ENCODE data around the gene SIRT7. TPM values are rescaled to one million over a fixed set of nuclear protein-coding genes. Genes with fewer than 3 reads are reported as not detected.
"Not testable (repeated sequence)": the region's sequence is repeated elsewhere in the genome, so short reads cannot be mapped to it uniquely, and the experiment has no call there.

SIRT7 gene
- total RNA-seq, 1 experiment from 2014 or later = 34.9 TPM

- DNase-seq (ENCODE audit: low spot score) = no peak
Observed at GRCh38 chr17:81955058-81955681, 37.2 kb upstream of the SIRT7 start.

GRCh38 chr17:81954131-81955057, 36.4 kb upstream of the SIRT7 start:
- DNase-seq (ENCODE audit: low spot score) = no peak

GRCh38 chr17:81953443-81953842, 35.5 kb upstream of the SIRT7 start:
- DNase-seq (ENCODE audit: low spot score) = not testable (repeated sequence)

- DNase-seq (ENCODE audit: low spot score) = no peak
Observed at GRCh38 chr17:81952792-81953228, 34.8 kb upstream of the SIRT7 start.

GRCh38 chr17:81951785-81952684, 34.1 kb upstream of the SIRT7 start:
- DNase-seq (ENCODE audit: low spot score) = no peak

GRCh38 chr17:81950501-81950900, 32.5 kb upstream of the SIRT7 start:
- no peak for DNase-seq (ENCODE audit: low spot score)

GRCh38 chr17:81948635-81949378, 30.8 kb upstream of the SIRT7 start:
- DNase-seq (ENCODE audit: low spot score) = no peak

GRCh38 chr17:81947189-81947588, 29.2 kb upstream of the SIRT7 start, which contains the start of gene MYADML2:
TSS of gene MYADML2 (minus strand) at chr17:81947233. CDS start at chr17:81941741, 5,492 bp downstream.
- no peak for DNase-seq (ENCODE audit: low spot score)

- DNase-seq (ENCODE audit: low spot score) = no peak
Observed at GRCh38 chr17:81944858-81945257, 26.9 kb upstream of the SIRT7 start.

- no peak for DNase-seq (ENCODE audit: low spot score)
Observed at GRCh38 chr17:81942167-81942553, 24.2 kb upstream of the SIRT7 start.

GRCh38 chr17:81941484-81942166, 23.6 kb upstream of the SIRT7 start:
- DNase-seq (ENCODE audit: low spot score) = no peak

- no peak for DNase-seq (ENCODE audit: low spot score)
Observed at GRCh38 chr17:81940538-81941483, 22.8 kb upstream of the SIRT7 start.

- DNase-seq (ENCODE audit: low spot score) = no peak
Observed at GRCh38 chr17:81939881-81940385, 22.0 kb upstream of the SIRT7 start.

GRCh38 chr17:81939218-81939617, 21.2 kb upstream of the SIRT7 start:
- no peak for DNase-seq (ENCODE audit: low spot score)

- no peak for DNase-seq (ENCODE audit: low spot score)
Observed at GRCh38 chr17:81935709-81936084, 17.7 kb upstream of the SIRT7 start.

GRCh38 chr17:81934850-81935708, 17.1 kb upstream of the SIRT7 start:
- DNase-seq (ENCODE audit: low spot score) = no peak

- no peak for DNase-seq (ENCODE audit: low spot score)
Observed at GRCh38 chr17:81934098-81934757, 16.3 kb upstream of the SIRT7 start.
